Prostate gland (tissue), 2 donors: Measurements from ENCODE around the gene DNMT3A.

ENCODE experiments used
- CTCF ChIP-seq, 4 experiments: fragments of 200-600 bp in 2 of 4; fragments of 450-650 bp in 2 of 4; sonication (generic) in 2 of 4; IDR thresholded peaks; 1 replicate in 3 of 4; 2 replicates in 1 of 4; pipeline ENCODE4 v1.5.1; 2016 to 2019; ENCODE audit warnings: antibody characterized with exemption in 4 of 4, mild to moderate bottlenecking in 2 of 4, moderate library complexity in 2 of 4
- POLR2A ChIP-seq: fragments of 450-650 bp; IDR thresholded peaks from one replicate; pipeline ENCODE4 v1.6.1; 2016; ENCODE audit warnings: antibody characterized with exemption, mild to moderate bottlenecking
- POLR2AphosphoS5 ChIP-seq: sonication (generic); formaldehyde crosslinking; IDR thresholded peaks from one replicate; pipeline ENCODE4 v1.6.1; 2017; ENCODE audit warnings: antibody characterized with exemption

GRCh38 chr2:25355270-25355669 is 13.5 kb upstream of the DNMT3A start:
- no peak for TF ChIP-seq CTCF (IDR thresholded peaks at IDR 0.05)
- no peak for TF ChIP-seq POLR2AphosphoS5
- no peak for TF ChIP-seq POLR2A
